GM08714 (cell line): ENCODE results near the gene NBEA.

ENCODE experiments used
- H3K4me3 ChIP-seq: fragments of 200-500 bp; sonication (Bioruptor generic); 2 replicates; pipeline ENCODE4 v1.5.1; 2014; ENCODE audit warnings: mild to moderate bottlenecking, low read length, inconsistent platforms
- ZNF274 ChIP-seq: IDR thresholded peaks from 2 replicates; pipeline ENCODE4 v1.6.1; 2012; ENCODE audit warnings: mild to moderate bottlenecking, low read depth, low read length

Gene NBEA

DNA sequence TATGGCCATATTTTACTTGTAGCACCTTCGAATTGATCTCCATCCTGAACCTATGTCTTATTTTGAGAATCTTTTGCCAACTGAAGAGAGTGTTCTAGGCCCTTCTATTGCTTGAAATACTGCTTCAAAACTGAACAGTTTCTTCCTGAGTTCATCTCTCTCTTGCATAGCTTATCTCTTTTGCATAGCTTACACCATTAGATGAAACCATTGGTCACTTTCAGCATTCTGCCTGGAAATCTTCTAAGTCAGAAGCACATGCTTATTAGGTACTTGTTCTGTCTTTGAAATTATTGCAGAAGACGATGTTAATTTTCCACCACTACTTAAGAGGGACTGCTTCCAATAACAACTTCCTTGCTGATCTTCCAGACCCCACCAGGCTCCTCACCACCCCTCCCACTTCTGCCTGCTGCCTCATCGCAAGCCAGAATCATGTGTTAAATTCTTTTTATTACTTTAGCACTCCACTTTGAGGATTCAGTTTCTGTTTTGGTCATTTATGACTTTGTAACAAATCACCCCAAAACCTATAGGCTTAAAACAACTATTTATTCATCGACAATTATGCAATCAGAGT, 656.8 kb downstream of the NBEA start:
- H3K4me3 ChIP-seq: no peak overlapping the region

GRCh38 chr13:35599384-35599783, 657.3 kb downstream of the NBEA start:
- TF ChIP-seq ZNF274: no peak
- no peak overlapping the region for H3K4me3 ChIP-seq

More for the DNA sequence above, 656.8 kb downstream of the NBEA start:
- TF ChIP-seq ZNF274: no peak

GRCh38 chr13:35600137-35600536, 658.1 kb downstream of the NBEA start:
- H3K4me3 ChIP-seq: no peak overlapping the region
- TF ChIP-seq ZNF274: no peak

DNA sequence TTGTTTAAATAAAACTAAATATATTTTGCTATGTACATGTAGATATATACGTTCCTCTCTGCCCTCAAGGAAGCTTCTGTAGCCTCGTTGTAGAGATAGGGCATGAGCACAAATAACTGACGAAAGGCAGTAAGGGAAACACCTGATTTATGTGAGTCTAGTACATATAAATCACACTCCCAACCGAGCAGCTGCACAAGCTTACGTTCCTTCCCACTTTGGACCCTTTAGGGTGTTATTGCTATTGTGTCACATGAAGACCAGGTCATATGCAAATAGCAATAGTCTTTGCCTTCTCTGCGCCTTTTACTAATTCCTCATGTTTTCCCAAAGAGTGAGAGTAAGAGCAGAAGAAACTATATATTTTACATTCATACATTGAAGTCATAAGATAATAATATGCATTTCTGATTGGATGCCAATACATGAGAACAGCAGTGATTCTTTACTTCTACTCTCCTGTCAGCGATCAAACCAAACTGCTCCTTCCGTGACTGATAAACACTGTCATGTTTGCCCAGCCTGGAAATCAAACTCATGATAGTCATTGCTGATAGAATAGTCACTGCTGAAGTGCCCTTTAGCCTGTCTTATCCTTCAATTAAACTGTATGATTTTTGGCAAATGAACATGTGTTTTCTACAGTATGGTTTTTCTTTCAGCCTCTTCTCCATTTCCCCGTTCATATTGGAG, 661.7 kb downstream of the NBEA start:
- H3K4me3 ChIP-seq: no peak overlapping the region
- TF ChIP-seq ZNF274: no peak

DNA sequence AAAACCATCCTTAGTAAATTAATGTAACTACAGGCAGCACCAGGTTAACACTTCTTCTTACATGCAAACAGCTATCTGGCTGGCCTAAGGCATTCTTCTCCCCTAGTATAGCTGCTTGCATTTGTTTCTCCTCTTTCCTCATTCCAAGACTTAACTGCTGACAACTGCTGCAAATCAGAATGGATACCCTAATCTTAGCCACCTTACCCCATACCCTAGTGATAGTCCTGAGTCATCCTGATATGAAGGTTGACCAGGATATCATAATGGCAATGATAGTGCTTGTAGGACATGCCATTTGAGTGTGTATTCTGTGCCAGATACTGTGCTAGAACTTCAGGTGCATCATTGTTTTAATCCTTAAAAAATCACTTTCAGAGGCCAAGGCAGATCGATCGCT, 672.6 kb downstream of the NBEA start:
- no peak overlapping the region for H3K4me3 ChIP-seq
- no peak for TF ChIP-seq ZNF274

DNA sequence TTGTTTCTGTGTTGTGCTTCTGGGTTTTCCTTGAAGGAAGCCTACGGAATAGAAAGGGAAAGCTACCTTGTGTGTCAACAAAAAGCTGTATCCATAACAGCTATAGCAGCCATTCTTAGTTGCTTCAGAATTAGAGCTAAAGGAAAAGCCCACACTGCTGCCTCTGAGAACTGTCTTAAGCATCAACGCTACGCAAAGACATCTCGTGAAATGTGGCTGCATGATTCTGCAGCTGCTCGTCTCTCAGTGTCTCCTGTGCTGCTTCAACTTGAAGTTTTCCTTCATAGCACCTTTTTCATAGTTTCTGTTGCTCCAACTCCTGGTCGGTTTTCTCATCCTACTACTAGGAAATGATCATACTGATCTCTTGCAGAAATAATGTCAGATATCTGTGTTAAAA, 675.4 kb downstream of the NBEA start:
- no peak overlapping the region for H3K4me3 ChIP-seq

DNA sequence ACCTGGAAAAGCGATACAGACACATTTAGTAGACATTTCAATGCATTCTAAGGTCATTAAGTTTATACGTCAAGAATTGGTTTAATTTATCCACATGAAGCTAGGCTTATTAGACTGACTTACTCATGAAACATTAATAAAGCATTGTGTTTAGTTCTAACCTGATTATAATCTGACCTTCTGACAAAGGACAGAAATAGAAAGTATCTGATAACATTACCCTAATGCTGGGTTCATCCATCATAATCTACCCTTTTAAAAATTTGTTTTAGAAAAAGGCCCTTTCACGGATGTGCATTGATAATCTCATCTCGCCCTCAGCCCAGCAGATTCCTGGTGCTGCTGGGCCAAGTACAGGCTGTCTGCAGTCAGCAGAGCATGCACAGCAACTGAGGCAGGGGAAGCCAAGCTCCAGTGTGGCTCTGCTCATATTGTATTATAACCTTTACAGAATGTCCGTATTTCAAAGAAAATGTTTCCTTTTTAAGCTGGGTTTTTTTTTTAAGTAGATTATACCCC, 676.6 kb downstream of the NBEA start:
- no peak for TF ChIP-seq ZNF274
- no peak overlapping the region for H3K4me3 ChIP-seq

More for the DNA sequence above, 675.4 kb downstream of the NBEA start:
- no peak for TF ChIP-seq ZNF274

DNA sequence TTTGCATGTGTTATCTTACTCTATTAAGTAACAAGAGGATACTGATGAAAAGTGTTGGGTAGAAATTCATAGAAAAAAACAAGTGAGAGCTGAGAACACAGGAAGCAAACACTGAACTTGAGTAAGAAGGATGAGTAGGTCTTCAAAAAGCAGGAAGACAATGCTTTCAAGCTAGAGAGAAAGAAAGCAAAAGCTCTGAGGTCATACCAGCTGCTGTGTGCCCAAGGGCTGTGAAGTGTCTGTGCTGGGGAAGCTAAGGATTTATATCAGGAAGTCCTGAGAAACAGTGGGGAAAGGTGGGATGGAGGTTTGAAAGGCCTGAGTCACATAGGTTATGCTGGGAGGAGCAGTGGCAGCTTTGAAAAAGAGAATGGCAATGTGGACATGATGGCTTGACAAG, 679.9 kb downstream of the NBEA start:
- TF ChIP-seq ZNF274: no peak
- no peak overlapping the region for H3K4me3 ChIP-seq

DNA sequence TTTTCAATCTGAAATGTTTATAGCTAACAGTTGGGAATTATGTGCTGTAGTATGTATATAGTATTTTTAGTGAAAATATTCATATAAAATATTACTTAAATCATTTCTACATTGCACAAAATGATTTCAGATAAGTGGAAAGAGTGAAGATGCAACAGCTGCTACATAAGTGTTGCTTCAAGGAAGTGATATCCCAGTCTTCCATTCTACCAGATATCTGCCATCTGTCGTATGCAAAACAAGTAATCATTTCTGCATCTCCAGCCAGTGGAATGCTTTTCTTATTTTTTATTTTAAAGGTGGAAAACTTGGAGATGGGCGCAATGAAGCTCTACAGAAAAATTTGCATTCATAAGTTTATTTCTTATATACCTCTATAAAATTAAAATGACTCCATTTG, 687.0 kb downstream of the NBEA start:
- TF ChIP-seq ZNF274: no peak
- H3K4me3 ChIP-seq: no peak overlapping the region

- H3K4me3 ChIP-seq: no peak overlapping the region
- no peak for TF ChIP-seq ZNF274
Measured at GRCh38 chr13:35630551-35631275, 688.6 kb downstream of the NBEA start.

DNA sequence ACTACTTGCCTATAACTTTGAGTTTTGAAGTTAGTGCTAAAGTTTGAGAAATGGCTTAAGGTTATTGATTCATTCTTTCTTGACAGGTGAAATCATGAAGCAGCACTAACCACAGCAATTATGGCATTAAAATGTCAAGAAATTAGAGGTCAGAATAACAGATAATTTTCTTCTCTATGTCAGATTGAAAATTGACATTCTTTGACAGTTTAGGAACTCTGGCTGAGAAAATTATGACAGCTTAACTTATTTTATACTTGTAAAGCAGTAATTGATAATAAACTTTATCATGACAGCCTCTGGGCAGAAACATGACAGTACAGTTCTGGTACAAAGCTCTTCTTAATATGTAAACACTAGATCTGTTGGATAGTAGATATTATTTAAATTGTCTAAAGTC, 689.6 kb downstream of the NBEA start:
- TF ChIP-seq ZNF274: no peak
- no peak overlapping the region for H3K4me3 ChIP-seq

DNA sequence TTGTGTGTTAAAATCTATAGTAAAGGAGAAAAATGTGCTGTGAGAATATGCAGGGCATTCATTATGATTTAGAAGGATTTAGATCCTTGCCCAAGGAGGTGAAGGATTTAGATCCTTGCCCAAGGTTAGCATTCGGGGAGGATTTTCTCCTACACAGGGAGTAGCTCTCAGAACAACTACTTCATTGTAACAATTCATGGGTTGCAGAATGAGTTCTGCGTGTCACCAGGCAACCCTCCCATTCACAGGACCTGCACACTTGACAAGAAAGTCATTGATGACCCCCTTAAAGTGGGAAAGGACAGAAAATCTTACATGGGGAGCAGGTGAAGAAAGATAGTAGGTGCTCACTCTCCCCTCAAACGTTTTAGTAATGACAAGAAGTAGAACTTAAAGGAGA, 701.6 kb downstream of the NBEA start:
- TF ChIP-seq ZNF274: no peak
- H3K4me3 ChIP-seq: no peak overlapping the region

DNA sequence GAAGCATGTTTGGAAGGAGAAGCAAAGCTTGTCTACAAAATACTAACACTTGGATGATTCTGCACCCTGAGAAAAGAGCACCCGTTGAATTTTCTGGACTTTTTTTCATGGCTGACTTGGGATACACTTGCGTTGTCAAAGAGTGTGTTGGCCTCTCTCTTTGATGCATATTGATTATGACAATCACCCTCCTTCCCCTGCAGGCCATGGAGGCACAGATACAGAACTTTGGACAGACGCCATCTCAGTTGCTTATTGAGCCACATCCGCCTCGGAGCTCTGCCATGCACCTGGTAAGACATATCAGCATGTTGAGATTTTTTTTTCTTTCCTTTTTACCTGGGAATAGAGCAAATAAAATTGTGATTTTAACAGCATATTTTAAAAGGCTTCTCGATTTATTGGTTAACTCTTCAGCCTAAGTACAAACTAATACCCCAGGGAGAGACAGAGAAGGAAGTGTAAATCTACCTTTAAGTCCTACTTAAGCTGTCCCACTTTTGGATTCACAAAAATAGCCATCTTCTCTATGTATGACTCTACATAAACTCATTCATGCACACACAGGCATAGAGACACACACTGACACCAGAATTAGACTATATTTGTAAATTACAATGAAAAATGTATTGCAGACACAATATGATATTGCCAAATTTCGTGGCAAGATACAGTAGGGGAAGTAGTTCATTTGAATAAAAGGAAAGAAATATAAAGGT, 704.1 kb downstream of the NBEA start:
- no peak overlapping the region for H3K4me3 ChIP-seq
- TF ChIP-seq ZNF274: no peak

DNA sequence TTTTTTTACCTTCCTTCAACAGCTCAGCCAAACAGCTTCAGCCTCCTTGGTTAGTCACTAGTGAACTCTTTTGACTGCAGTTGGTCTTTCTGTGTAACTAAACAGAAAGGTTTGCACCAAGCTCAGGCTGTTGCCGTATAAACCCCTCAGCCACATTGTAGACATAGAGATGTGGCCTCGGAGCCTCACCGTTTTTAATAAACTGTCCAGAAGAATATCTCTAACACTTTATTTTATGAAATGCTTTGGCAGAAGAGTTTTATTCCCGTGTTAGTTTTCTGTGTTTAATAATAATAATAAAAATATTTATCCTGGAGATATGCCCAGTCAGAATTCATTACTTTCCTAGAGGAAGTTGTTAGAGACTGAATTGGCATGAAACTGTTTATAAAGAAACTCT, 706.1 kb downstream of the NBEA start:
- H3K4me3 ChIP-seq: no peak overlapping the region
- no peak for TF ChIP-seq ZNF274
